Caco-2 (cell line): ENCODE measurements around the gene KLF7. TPM values are rescaled to one million over a fixed set of nuclear protein-coding genes. Genes with fewer than 3 reads are reported as not detected.

ENCODE experiments used
- BruUV-seq: library from RNA; stranded (reverse); fragments of 400-500 nt; replicated peaks from 2 replicates; lab custom pipeline; 2021; lab: Mats Ljungman, UMichigan
- CTCF ChIA-PET: fragments of 300-600 bp; sonication (Branson Sonifier 250); formaldehyde crosslinking; loops from one replicate; lab custom pipeline; 2022; ENCODE audit warnings: antibody characterized with exemption; lab: Charles Lee
- POLR2A ChIA-PET: fragments of 300-600 bp; sonication (Branson Sonifier 250); formaldehyde crosslinking; loops from one replicate; lab custom pipeline; 2022; ENCODE audit warnings: antibody characterized with exemption; lab: Charles Lee
- DNase-seq, 2 experiments: peaks; one replicate each; pipeline versions ENCODE4 v3.0.0 to v3.0.0-alpha.2; 2020 to 2022
- H3K27me3 ChIP-seq: replicated peaks from 2 replicates; pipeline ENCODE4 v1.6.0; 2011; ENCODE audit warnings: low read length; ENCODE audit not compliant: control insufficient read depth, insufficient read depth
- H3K36me3 ChIP-seq: 2 replicates; pipeline ENCODE4 v1.5.1; 2011; ENCODE audit warnings: low read length; ENCODE audit not compliant: control insufficient read depth, insufficient read depth
- H3K4me1 ChIP-seq: fragments of 250-450 bp; sonication (Bioruptor Pico); 2 replicates; pipeline ENCODE4 v1.5.1; 2020; ENCODE audit warnings: mild to moderate bottlenecking
- H3K4me3 ChIP-seq: 2 replicates; pipeline ENCODE4 v1.5.1; 2011; ENCODE audit warnings: low read depth, mild to moderate bottlenecking, control low read depth, low read length
- H3K9me3 ChIP-seq: fragments of 250-450 bp; sonication (Bioruptor Pico); 2 replicates; pipeline ENCODE4 v1.5.1; 2020; ENCODE audit warnings: mild to moderate bottlenecking, moderate library complexity
- H3K27ac Mint-ChIP-seq: one replicate; pipeline ENCODE4 v1.8.0; 2022; ENCODE audit warnings: mixed read lengths; ENCODE audit not compliant: unreplicated experiment
- H3K27me3 Mint-ChIP-seq: one replicate; pipeline ENCODE4 v1.8.0; 2022; ENCODE audit warnings: mixed read lengths; ENCODE audit not compliant: insufficient read depth, unreplicated experiment
- H3K36me3 Mint-ChIP-seq: one replicate; pipeline ENCODE4 v1.8.0; 2022; ENCODE audit warnings: mild to moderate bottlenecking, mixed read lengths; ENCODE audit not compliant: insufficient read depth, unreplicated experiment
- H3K4me1 Mint-ChIP-seq: one replicate; pipeline ENCODE4 v1.8.0; 2022; ENCODE audit warnings: low read depth, mixed read lengths; ENCODE audit not compliant: unreplicated experiment
- H3K4me3 Mint-ChIP-seq: one replicate; pipeline ENCODE4 v1.8.0; 2022; ENCODE audit warnings: mild to moderate bottlenecking, moderate library complexity, mixed read lengths; ENCODE audit not compliant: unreplicated experiment
- H3K9me3 Mint-ChIP-seq: one replicate; pipeline ENCODE4 v1.8.0; 2022; ENCODE audit warnings: mixed read lengths; ENCODE audit not compliant: unreplicated experiment
- intact Hi-C: fragments of 100-400 bp; cut with micrococcal nuclease; formaldehyde crosslinking; loops from one replicate; pipeline ENCODE4 v1.10.0; 2022; ENCODE audit not compliant: unreplicated experiment
- total RNA-seq: library from RNA; stranded (reverse); gene quantifications from 2 replicates; pipeline ENCODE4 v1.2.3, GENCODE V29; 2022
- TF ChIP-seq, protein P1 (sequence below), 2 experiments: fragments of 200-600 bp in 1 of 2; IDR thresholded peaks; 1 replicate in 1 of 2; 2 replicates in 1 of 2; pipeline versions ENCODE4 v1.5.1 to v1.8.0; 2011 to 2022; ENCODE audit warnings: antibody characterized with exemption in 1 of 2, control low read depth in 1 of 2, inconsistent platforms in 1 of 2, low read depth in 1 of 2, low read length in 1 of 2, mild to moderate bottlenecking in 1 of 2, moderate library complexity in 1 of 2; ENCODE audit not compliant: insufficient read depth in 1 of 2, severe bottlenecking in 1 of 2, unreplicated experiment in 1 of 2

Gene KLF7
- total RNA-seq, 1 experiment from 2014 or later, result 0.36 TPM

DNA sequence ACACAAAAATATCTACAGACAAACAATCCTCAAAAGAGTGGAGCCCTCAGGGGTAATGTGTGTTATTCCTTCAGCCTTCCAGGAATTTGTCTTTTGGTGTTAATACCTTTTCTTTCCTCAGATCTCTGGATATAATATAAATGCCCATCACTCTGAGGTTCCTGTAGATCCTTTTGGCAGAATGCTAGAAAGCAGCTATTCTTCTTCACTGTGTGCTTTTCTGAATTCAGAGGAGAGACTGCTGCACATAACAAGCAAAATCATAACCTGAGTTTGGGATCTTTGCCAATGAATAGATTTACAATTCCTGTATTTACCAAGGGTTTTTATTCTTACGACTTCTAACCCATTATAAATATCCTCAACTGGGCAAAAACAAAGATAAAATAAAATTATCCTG is 57.3 kb downstream of the KLF7 start:
- H3K9me3 ChIP-seq, result no peaks in the 10 kb centered on the region
- Mint-ChIP-seq H3K4me3 (no peak overlapping the region), H3K36me3 (peaks cover 6% of the 10 kb centered on the region), H3K27ac (no peak overlapping the region), H3K4me1 (peaks cover 10% of the 10 kb centered on the region), H3K27me3 (no peaks in the 10 kb centered on the region), H3K9me3 (no peaks in the 10 kb centered on the region)
- intact Hi-C loops, result no loop called here
- ChIA-PET CTCF (no interaction called here), POLR2A (no interaction called here)
- DNase-seq, result no peak
- H3K36me3 ChIP-seq, result no peaks in the 10 kb centered on the region
- TF ChIP-seq, protein P1, sequence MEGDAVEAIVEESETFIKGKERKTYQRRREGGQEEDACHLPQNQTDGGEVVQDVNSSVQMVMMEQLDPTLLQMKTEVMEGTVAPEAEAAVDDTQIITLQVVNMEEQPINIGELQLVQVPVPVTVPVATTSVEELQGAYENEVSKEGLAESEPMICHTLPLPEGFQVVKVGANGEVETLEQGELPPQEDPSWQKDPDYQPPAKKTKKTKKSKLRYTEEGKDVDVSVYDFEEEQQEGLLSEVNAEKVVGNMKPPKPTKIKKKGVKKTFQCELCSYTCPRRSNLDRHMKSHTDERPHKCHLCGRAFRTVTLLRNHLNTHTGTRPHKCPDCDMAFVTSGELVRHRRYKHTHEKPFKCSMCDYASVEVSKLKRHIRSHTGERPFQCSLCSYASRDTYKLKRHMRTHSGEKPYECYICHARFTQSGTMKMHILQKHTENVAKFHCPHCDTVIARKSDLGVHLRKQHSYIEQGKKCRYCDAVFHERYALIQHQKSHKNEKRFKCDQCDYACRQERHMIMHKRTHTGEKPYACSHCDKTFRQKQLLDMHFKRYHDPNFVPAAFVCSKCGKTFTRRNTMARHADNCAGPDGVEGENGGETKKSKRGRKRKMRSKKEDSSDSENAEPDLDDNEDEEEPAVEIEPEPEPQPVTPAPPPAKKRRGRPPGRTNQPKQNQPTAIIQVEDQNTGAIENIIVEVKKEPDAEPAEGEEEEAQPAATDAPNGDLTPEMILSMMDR (IDR thresholded peaks at IDR 0.05; ENCODE audit: insufficient read depth in 1 of 2, low read depth in 1 of 2, low read length in 1 of 2, severe bottlenecking in 1 of 2, unreplicated experiment in 1 of 2), result no peak
- no peaks in the 10 kb centered on the region; the same call in 1 of the 2 replicates for H3K27me3 ChIP-seq
- no TSS peak for BruUV-seq
- H3K4me1 ChIP-seq, result no peaks in the 10 kb centered on the region
- H3K4me3 ChIP-seq, result no peak overlapping the region

DNA sequence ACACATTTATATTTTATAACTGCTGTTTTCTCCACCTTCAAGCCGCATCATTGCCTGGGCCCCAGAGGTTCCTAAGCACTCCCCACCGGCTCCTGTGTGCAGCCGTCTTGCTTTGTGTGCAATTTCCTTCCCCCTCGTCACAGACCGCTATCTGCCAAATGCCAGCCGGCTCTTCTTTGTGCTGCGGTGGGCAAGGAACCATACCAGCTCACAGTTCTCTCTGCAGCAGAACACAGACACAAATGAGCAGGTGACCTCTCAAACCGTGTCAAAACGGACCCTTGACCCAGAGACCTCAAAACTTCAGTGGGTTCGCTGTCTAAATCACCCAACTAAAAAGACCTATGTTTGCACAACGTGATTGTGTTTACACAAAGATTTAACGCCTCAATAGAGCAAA is 58.2 kb downstream of the KLF7 start:
- no peaks in the 10 kb centered on the region for H3K36me3 ChIP-seq
- no peaks in the 10 kb centered on the region for H3K4me1 ChIP-seq
- POLR2A ChIA-PET, result no interaction called here
- CTCF ChIA-PET, result no interaction called here
- TF ChIP-seq, protein P1 (IDR thresholded peaks at IDR 0.05; ENCODE audit: insufficient read depth in 1 of 2, low read depth in 1 of 2, low read length in 1 of 2, severe bottlenecking in 1 of 2, unreplicated experiment in 1 of 2), result no peak
- no peaks in the 10 kb centered on the region for H3K27me3 Mint-ChIP-seq
- peaks cover 6% of the 10 kb centered on the region for H3K36me3 Mint-ChIP-seq
- intact Hi-C loops, result no loop called here
- BruUV-seq, result no TSS peak
- no peak overlapping the region for H3K4me3 Mint-ChIP-seq
- no peaks in the 10 kb centered on the region for H3K9me3 ChIP-seq
- no peak overlapping the region for H3K4me3 ChIP-seq
- no peak for DNase-seq
- peaks cover 10% of the 10 kb centered on the region for H3K4me1 Mint-ChIP-seq
- no peaks in the 10 kb centered on the region for H3K27me3 ChIP-seq
- H3K27ac Mint-ChIP-seq, result no peak overlapping the region
- no peaks in the 10 kb centered on the region for H3K9me3 Mint-ChIP-seq

DNA sequence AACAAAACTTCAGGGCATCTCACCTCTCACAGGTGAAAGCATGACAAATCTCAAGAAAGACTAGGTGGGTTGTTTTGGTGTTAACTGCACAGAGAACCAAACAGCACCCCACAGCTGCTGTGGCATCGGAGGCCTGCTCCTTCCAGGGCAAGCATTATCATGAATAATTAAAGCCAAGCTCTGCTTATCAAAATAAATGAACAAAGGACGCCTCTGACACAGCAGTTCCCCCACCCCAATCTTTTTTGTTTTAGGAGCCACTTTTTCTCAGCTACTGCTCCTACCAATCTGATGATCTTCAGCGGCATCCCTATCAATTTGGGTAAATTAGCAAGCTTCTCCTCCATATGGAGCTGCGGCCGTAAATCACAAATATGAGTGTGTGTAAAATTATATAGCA is 58.6 kb downstream of the KLF7 start:
- no TSS peak for BruUV-seq
- H3K36me3 ChIP-seq, result no peaks in the 10 kb centered on the region
- Mint-ChIP-seq H3K9me3 (no peaks in the 10 kb centered on the region), H3K27ac (no peak overlapping the region), H3K4me1 (peaks cover 10% of the 10 kb centered on the region), H3K36me3 (peaks cover 6% of the 10 kb centered on the region), H3K4me3 (no peak overlapping the region), H3K27me3 (no peaks in the 10 kb centered on the region)
- TF ChIP-seq, protein P1 (IDR thresholded peaks at IDR 0.05; ENCODE audit: insufficient read depth in 1 of 2, low read depth in 1 of 2, low read length in 1 of 2, severe bottlenecking in 1 of 2, unreplicated experiment in 1 of 2), result no peak
- intact Hi-C loops, result no loop called here
- H3K27me3 ChIP-seq, result no peaks in the 10 kb centered on the region
- H3K9me3 ChIP-seq, result no peaks in the 10 kb centered on the region
- DNase-seq, result no peak
- ChIA-PET POLR2A (no interaction called here), CTCF (no interaction called here)
- no peak overlapping the region for H3K4me3 ChIP-seq
- H3K4me1 ChIP-seq, result no peaks in the 10 kb centered on the region
